Thyroid gland (tissue), 4 donors: ENCODE measurements around the gene BATF. TPM values are rescaled to one million over a fixed set of nuclear protein-coding genes. Genes with fewer than 3 reads are reported as not detected.

Experiments used
- DNase-seq, 2 donors: peaks; one replicate each; pipeline ENCODE4 v3.0.0-alpha.2; 2019
- H3K27ac ChIP-seq, 3 donors: fragments of 200-600 bp; sonication (generic); 1 replicate in 2 of 3; 2 replicates in 1 of 3; pipeline ENCODE4 v1.5.1; 2016 to 2019; ENCODE audit warnings: mild to moderate bottlenecking in 1 of 3, moderate library complexity in 1 of 3
- H3K27me3 ChIP-seq: fragments of 200-600 bp; sonication (generic); one replicate; pipeline ENCODE4 v1.5.1; 2019
- H3K36me3 ChIP-seq, 2 donors: fragments of 200-600 bp; sonication (generic); one replicate each; pipeline ENCODE4 v1.5.1; 2016 to 2019
- H3K4me1 ChIP-seq, 2 donors: fragments of 200-600 bp; sonication (generic); one replicate each; pipeline ENCODE4 v1.5.1; 2017 to 2019
- H3K4me3 ChIP-seq, 3 donors: fragments of 200-600 bp; sonication (generic); replicated peaks in 1 of 3; 1 replicate in 2 of 3; 2 replicates in 1 of 3; pipeline ENCODE4 v1.5.1; 2016; ENCODE audit warnings: mild to moderate bottlenecking in 1 of 3
- H3K9me3 ChIP-seq: fragments of 200-600 bp; sonication (generic); one replicate; pipeline ENCODE4 v1.5.1; 2017
- POLR2A ChIP-seq, 2 donors: fragments of 450-650 bp; IDR thresholded peaks; one replicate each; pipeline ENCODE4 v1.6.1; 2017; ENCODE audit warnings: antibody characterized with exemption in 2 of 2, mild to moderate bottlenecking in 2 of 2, moderate library complexity in 1 of 2
- WGBS, 2 donors: methylation state at CpG; one replicate each; pipeline ENCODE4 v1.1.5; 2017; 5-methylcytosine and 5-hydroxymethylcytosine counted together
- intact Hi-C: fragments of 100-400 bp; cut with DNase I; formaldehyde crosslinking; loops from one replicate; pipeline ENCODE4 v1.15.1; 2023
- total RNA-seq, 4 donors: library from RNA; depleted of rRNA; stranded (reverse); fragments of >200 nt; gene quantifications; one replicate each; pipeline ENCODE4 v1.2.3, GENCODE V29; 2016
- TF ChIP-seq, protein P1 (sequence below), 6 experiments: fragments of 200-600 bp in 3 of 6; fragments of 450-650 bp in 3 of 6; sonication (generic) in 3 of 6; IDR thresholded peaks; one replicate each; pipeline ENCODE4 v1.5.1; 2016 to 2019; ENCODE audit warnings: antibody characterized with exemption in 6 of 6, mild to moderate bottlenecking in 2 of 6, inconsistent platforms in 1 of 6, moderate library complexity in 1 of 6

The BATF gene
- total RNA-seq, 4 donors from 2014 or later = 1.6 to 6.6 (median 4.9) TPM; not detected in 1

DNA sequence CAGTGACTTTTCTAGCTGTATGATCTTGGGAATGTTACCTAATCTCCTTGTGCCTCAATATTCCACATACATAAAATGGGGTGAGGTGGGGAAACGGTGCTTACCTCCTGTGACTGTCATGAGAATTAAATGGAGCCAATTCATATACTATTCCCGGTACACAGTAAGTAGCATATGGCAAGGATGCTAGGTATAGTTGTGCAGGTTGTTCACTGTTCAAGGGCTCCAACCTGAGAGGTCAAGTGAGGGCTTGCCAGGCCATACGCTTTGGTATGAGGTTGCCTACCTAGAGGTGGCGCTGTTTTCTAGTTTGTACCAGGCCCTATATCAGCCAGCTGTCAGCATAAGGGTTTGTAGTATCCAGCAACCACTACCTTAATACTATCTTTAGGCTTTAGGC, 3.6 kb upstream of the BATF start:
- no peak for DNase-seq
- TF ChIP-seq, protein P1, sequence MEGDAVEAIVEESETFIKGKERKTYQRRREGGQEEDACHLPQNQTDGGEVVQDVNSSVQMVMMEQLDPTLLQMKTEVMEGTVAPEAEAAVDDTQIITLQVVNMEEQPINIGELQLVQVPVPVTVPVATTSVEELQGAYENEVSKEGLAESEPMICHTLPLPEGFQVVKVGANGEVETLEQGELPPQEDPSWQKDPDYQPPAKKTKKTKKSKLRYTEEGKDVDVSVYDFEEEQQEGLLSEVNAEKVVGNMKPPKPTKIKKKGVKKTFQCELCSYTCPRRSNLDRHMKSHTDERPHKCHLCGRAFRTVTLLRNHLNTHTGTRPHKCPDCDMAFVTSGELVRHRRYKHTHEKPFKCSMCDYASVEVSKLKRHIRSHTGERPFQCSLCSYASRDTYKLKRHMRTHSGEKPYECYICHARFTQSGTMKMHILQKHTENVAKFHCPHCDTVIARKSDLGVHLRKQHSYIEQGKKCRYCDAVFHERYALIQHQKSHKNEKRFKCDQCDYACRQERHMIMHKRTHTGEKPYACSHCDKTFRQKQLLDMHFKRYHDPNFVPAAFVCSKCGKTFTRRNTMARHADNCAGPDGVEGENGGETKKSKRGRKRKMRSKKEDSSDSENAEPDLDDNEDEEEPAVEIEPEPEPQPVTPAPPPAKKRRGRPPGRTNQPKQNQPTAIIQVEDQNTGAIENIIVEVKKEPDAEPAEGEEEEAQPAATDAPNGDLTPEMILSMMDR (IDR thresholded peaks at IDR 0.05) = no peak
- TF ChIP-seq POLR2A (IDR thresholded peaks at IDR 0.05) = no peak
- no peaks in the 10 kb centered on the region for H3K27me3 ChIP-seq
- intact Hi-C loops = loop anchor here (10.0 kb wide), 1 partner anchor 46 kb away; no protein-coding TSS in a partner anchor
- no peak overlapping the region for H3K4me3 ChIP-seq
- H3K4me1 ChIP-seq = peaks cover 8 to 19% of the 10 kb centered on the region in 2 donors
- H3K36me3 ChIP-seq = no peaks in the 10 kb centered on the region
- H3K27ac ChIP-seq = no peak overlapping the region
- no peaks in the 10 kb centered on the region for H3K9me3 ChIP-seq
- 65 to 75% methylated on average over 4 of the region's 4 CpGs for WGBS, 2 donors

DNA sequence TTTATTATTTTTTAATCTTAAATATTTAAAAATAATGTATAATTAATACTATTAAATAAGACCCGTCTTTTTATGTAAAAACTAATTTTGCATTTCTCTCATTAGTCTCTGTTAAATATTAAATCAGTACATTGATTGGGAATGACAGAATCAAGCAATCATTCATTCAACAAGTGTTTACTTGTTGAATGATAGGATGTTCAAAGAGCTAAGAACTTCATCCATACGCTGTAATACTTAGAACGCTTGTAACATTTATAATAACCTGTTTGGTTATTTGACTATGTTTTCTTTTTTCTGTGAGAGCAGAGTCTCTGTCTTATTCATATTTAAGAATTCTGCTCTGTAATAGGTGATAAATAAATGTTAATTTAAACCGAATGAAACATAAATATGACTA, 2.9 kb upstream of the BATF start:
- Histone ChIP-seq H3K9me3 (no peaks in the 10 kb centered on the region), H3K4me1 (peaks cover 4 to 17% of the 10 kb centered on the region in 2 donors), H3K36me3 (no peaks in the 10 kb centered on the region), H3K27ac (no peak overlapping the region), H3K27me3 (no peaks in the 10 kb centered on the region), H3K4me3 (no peak overlapping the region)
- DNase-seq = no peak
- intact Hi-C loops = loop anchor here (10.0 kb wide), 1 partner anchor 45 kb away; no protein-coding TSS in a partner anchor
- no peak for TF ChIP-seq POLR2A (IDR thresholded peaks at IDR 0.05)
- TF ChIP-seq, protein P1 (IDR thresholded peaks at IDR 0.05) = no peak
- 94 to 95% methylated on average over 4 of the region's 4 CpGs for WGBS, 2 donors

GRCh38 chr14:75519826-75520728, 2.2 kb upstream of the BATF start:
- Histone ChIP-seq H3K36me3 (no peaks in the 10 kb centered on the region), H3K9me3 (no peaks in the 10 kb centered on the region), H3K4me1 (peaks cover 0 to 17% of the 10 kb centered on the region in 2 donors), H3K27me3 (no peaks in the 10 kb centered on the region), H3K27ac (no peak overlapping the region), H3K4me3 (no peak overlapping the region)
- intact Hi-C loops = loop anchor here (10.0 kb wide), 1 partner anchor 45 kb away; no protein-coding TSS in a partner anchor
- DNase-seq = no peak
- TF ChIP-seq POLR2A (IDR thresholded peaks at IDR 0.05) = no peak
- TF ChIP-seq, protein P1 (IDR thresholded peaks at IDR 0.05) = no peak
- WGBS, 2 donors = 88 to 89% methylated on average over 11 of the region's 11 CpGs

- H3K36me3 ChIP-seq = no peaks in the 10 kb centered on the region
- no peak overlapping the region for H3K4me3 ChIP-seq
- no peaks in the 10 kb centered on the region for H3K9me3 ChIP-seq
- H3K4me1 ChIP-seq = peaks cover 0 to 16% of the 10 kb centered on the region in 2 donors
- TF ChIP-seq, protein P1 (IDR thresholded peaks at IDR 0.05) = no peak
- no peaks in the 10 kb centered on the region for H3K27me3 ChIP-seq
- intact Hi-C loops = no loop called here
- WGBS, 2 donors = 89 to 92% methylated on average over 3 of the region's 3 CpGs
- no peak overlapping the region for H3K27ac ChIP-seq
- no peak for DNase-seq
Observed at GRCh38 chr14:75520852-75521251, 1.4 kb upstream of the BATF start.
